GM04503 (cell line): ENCODE data around the gene TRIM56.
"Not testable (repeated sequence)": the region's sequence is repeated elsewhere in the genome, so short reads cannot be mapped to it uniquely, and the experiment has no call there.

ENCODE experiments used
- DNase-seq: peaks from one replicate; pipeline ENCODE4 v3.0.0-alpha.2; 2012; ENCODE audit warnings: low read depth

TRIM56 gene

GRCh38 chr7:101113140-101113539 is 27.9 kb downstream of the TRIM56 start:
- not testable (repeated sequence) for DNase-seq

GRCh38 chr7:101113836-101114235 is 28.6 kb downstream of the TRIM56 start:
- no peak for DNase-seq

- no peak for DNase-seq
Observed at GRCh38 chr7:101114492-101114891, 29.2 kb downstream of the TRIM56 start.

- no peak for DNase-seq
Observed at GRCh38 chr7:101115215-101115614, 29.9 kb downstream of the TRIM56 start.

- no peak for DNase-seq
Observed at GRCh38 chr7:101116898-101117297, 31.6 kb downstream of the TRIM56 start.

- DNase-seq, result no peak
Observed at GRCh38 chr7:101118856-101119255, 33.6 kb downstream of the TRIM56 start.

- no peak for DNase-seq
Observed at GRCh38 chr7:101119876-101120275, 34.6 kb downstream of the TRIM56 start.

- DNase-seq, result no peak
Observed at GRCh38 chr7:101120315-101120714, 35.0 kb downstream of the TRIM56 start.

GRCh38 chr7:101121631-101121990 is 36.3 kb downstream of the TRIM56 start:
- DNase-seq, result not testable (repeated sequence)

GRCh38 chr7:101121991-101122932 is 37.0 kb downstream of the TRIM56 start:
- DNase-seq, result peak; percentile 99

GRCh38 chr7:101122933-101123702 is 37.8 kb downstream of the TRIM56 start:
- DNase-seq, result no peak

- no peak for DNase-seq
Observed at GRCh38 chr7:101123703-101124068, 38.4 kb downstream of the TRIM56 start.

- DNase-seq, result peak; percentile 95
Observed at GRCh38 chr7:101124376-101125056, 39.2 kb downstream of the TRIM56 start.

GRCh38 chr7:101125989-101126650 is 40.8 kb downstream of the TRIM56 start:
- DNase-seq, result no peak

- peak; percentile 98 for DNase-seq
Observed at GRCh38 chr7:101126651-101127459, 41.6 kb downstream of the TRIM56 start, which contains the start of gene SERPINE1. TSS of gene SERPINE1 (plus strand) at chr7:101127104. CDS start at chr7:101128394, 1,290 bp downstream.

GRCh38 chr7:101127460-101128039 is 42.3 kb downstream of the TRIM56 start:
- DNase-seq, result no peak

GRCh38 chr7:101128040-101128834 is 43.0 kb downstream of the TRIM56 start:
- no peak for DNase-seq

GRCh38 chr7:101129603-101130117 is 44.4 kb downstream of the TRIM56 start:
- DNase-seq, result no peak
